HG03159 (cell line): ENCODE data around the gene TPD52L1.
A peak's percentile ranks its signal among the peaks of the same experiment; 100 is the strongest.
"Not testable (repeated sequence)": the region's sequence is repeated elsewhere in the genome, so short reads cannot be mapped to it uniquely, and the experiment has no call there.

Source experiments
- ATAC-seq: cut with Tn5 transposase; IDR thresholded peaks from one replicate; pipeline ENCODE4 v1.9.1; 2021; ENCODE audit warnings: mild to moderate bottlenecking, moderate library complexity; ENCODE audit not compliant: unreplicated experiment

Gene TPD52L1

GRCh38 chr6:125153391-125154117 lies at the start of gene TPD52L1:
TSS of gene TPD52L1 (plus strand) at chr6:125153773. CDS start at chr6:125153952, 179 bp downstream.
- peak; percentile 98 for ATAC-seq

- ATAC-seq = no peak
Observed at GRCh38 chr6:125104425-125104824, 49.1 kb upstream of the TPD52L1 start.

GRCh38 chr6:125107048-125107447 lies 46.5 kb upstream of the TPD52L1 start:
- no peak for ATAC-seq

- ATAC-seq = no peak
Observed at GRCh38 chr6:125107896-125108295, 45.7 kb upstream of the TPD52L1 start.

GRCh38 chr6:125110056-125110455 lies 43.5 kb upstream of the TPD52L1 start:
- ATAC-seq = no peak

GRCh38 chr6:125111219-125111983 lies 42.2 kb upstream of the TPD52L1 start:
- ATAC-seq = no peak

GRCh38 chr6:125112934-125113333 lies 40.6 kb upstream of the TPD52L1 start:
- no peak for ATAC-seq

GRCh38 chr6:125114248-125114858 lies 39.2 kb upstream of the TPD52L1 start:
- peak; percentile 76 for ATAC-seq

- ATAC-seq = no peak
Observed at GRCh38 chr6:125116170-125116569, 37.4 kb upstream of the TPD52L1 start.

- ATAC-seq = no peak
Observed at GRCh38 chr6:125116710-125117109, 36.9 kb upstream of the TPD52L1 start.

- no peak for ATAC-seq
Observed at GRCh38 chr6:125117818-125118217, 35.8 kb upstream of the TPD52L1 start.

GRCh38 chr6:125120054-125120590 lies 33.5 kb upstream of the TPD52L1 start:
- ATAC-seq = no peak

GRCh38 chr6:125121894-125122293 lies 31.7 kb upstream of the TPD52L1 start:
- ATAC-seq = no peak

GRCh38 chr6:125123051-125123450 lies 30.5 kb upstream of the TPD52L1 start:
- ATAC-seq = no peak

GRCh38 chr6:125123468-125124048 lies 30.0 kb upstream of the TPD52L1 start:
- no peak for ATAC-seq

- ATAC-seq = no peak
Observed at GRCh38 chr6:125124049-125124669, 29.4 kb upstream of the TPD52L1 start.

GRCh38 chr6:125125856-125126255 lies 27.7 kb upstream of the TPD52L1 start:
- ATAC-seq = not testable (repeated sequence)

GRCh38 chr6:125129354-125129753 lies 24.2 kb upstream of the TPD52L1 start:
- no peak for ATAC-seq

- no peak for ATAC-seq
Observed at GRCh38 chr6:125132058-125132457, 21.5 kb upstream of the TPD52L1 start.

GRCh38 chr6:125136378-125136777 lies 17.2 kb upstream of the TPD52L1 start:
- no peak for ATAC-seq

GRCh38 chr6:125138083-125138482 lies 15.5 kb upstream of the TPD52L1 start:
- ATAC-seq = no peak
